Measurements from ENCODE around the gene MSI2. TPM values are rescaled to one million over a fixed set of nuclear protein-coding genes. Genes with fewer than 3 reads are reported as not detected.

Gene MSI2
- total RNA-seq, 1 donor from 2014 or later, result 67.9 TPM

DNA sequence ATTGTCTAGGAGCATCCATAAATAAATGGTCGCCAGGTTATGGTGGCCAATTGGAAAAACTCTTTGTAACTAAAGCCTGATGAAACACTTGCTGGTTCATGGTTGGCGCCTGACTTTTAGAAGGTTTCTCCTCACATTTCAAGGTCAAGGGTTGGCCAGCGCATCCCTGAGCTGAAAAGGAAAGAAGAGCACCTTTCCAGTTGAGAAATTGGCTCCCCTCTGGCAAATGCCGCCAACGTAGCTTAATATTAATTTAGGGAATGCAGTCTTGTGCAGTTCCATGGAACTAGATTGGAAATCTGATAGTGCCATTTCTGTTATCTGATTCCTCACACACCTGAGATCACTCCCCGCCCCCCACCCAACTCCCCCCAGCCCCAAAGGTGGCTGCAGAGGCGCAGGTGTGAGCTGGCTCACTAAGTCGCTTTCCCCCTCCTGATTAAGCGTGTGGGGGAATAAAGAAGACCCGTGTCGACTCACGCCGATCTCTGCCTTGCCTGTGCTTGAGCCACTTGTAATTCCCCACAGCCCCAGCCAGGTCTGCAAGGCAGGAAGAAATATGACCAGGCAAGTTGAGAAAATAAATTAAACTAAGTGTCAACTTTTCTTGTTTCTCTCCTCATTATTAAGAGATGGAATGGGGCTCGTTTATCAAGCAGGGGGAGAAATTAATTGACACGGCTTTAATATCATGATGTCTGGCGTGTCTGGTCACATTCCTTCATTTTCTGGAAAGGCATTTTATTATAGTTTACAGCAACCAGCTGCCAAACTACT, 331.1 kb downstream of the MSI2 start:
- Histone ChIP-seq H3K4me1 (ENCODE audit: insufficient read depth, low read length) (peaks cover 7% of the 10 kb centered on the region), H3K4me2 (ENCODE audit: low read length) (no peak overlapping the region), H3K79me2 (ENCODE audit: insufficient read depth, low read length) (no peaks in the 10 kb centered on the region), H3K27me3 (ENCODE audit: insufficient read depth, low read length) (no peaks in the 10 kb centered on the region), H4K20me1 (ENCODE audit: insufficient read depth, low read length) (peaks cover 21% of the 10 kb centered on the region), H3K9me3 (ENCODE audit: insufficient read depth, low read depth, low read length) (no peaks in the 10 kb centered on the region), H3K36me3 (ENCODE audit: insufficient read depth, low read length) (no peaks in the 10 kb centered on the region), H3K27ac (ENCODE audit: low read depth, low read length) (no peak overlapping the region), H3K4me3 (ENCODE audit: insufficient read depth, low read depth, low read length) (no peak overlapping the region), H3K9ac (ENCODE audit: low read length) (no peak overlapping the region), H2AFZ (ENCODE audit: low read depth, low read length) (no peak overlapping the region)
- no peak for DNase-seq (ENCODE audit: low read depth)
- Mint-ChIP-seq H3K4me1 (ENCODE audit: low read depth, unreplicated experiment) (peaks cover 7% of the 10 kb centered on the region), H3K9me3 (ENCODE audit: unreplicated experiment) (no peaks in the 10 kb centered on the region), H3K27me3 (ENCODE audit: low read depth, unreplicated experiment) (no peaks in the 10 kb centered on the region), H3K4me3 (ENCODE audit: unreplicated experiment) (no peak overlapping the region), H3K36me3 (ENCODE audit: low read depth, unreplicated experiment) (peaks cover 5% of the 10 kb centered on the region), H3K27ac (ENCODE audit: unreplicated experiment) (no peak overlapping the region)
- TF ChIP-seq, protein P1, sequence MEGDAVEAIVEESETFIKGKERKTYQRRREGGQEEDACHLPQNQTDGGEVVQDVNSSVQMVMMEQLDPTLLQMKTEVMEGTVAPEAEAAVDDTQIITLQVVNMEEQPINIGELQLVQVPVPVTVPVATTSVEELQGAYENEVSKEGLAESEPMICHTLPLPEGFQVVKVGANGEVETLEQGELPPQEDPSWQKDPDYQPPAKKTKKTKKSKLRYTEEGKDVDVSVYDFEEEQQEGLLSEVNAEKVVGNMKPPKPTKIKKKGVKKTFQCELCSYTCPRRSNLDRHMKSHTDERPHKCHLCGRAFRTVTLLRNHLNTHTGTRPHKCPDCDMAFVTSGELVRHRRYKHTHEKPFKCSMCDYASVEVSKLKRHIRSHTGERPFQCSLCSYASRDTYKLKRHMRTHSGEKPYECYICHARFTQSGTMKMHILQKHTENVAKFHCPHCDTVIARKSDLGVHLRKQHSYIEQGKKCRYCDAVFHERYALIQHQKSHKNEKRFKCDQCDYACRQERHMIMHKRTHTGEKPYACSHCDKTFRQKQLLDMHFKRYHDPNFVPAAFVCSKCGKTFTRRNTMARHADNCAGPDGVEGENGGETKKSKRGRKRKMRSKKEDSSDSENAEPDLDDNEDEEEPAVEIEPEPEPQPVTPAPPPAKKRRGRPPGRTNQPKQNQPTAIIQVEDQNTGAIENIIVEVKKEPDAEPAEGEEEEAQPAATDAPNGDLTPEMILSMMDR (IDR thresholded peaks at IDR 0.05; ENCODE audit: insufficient read depth, low read depth, low read length), result no peak
- no peak for TF ChIP-seq EZH2 (IDR thresholded peaks at IDR 0.05; ENCODE audit: insufficient read depth, low read length)
- FAIRE-seq, result no peak

DNA sequence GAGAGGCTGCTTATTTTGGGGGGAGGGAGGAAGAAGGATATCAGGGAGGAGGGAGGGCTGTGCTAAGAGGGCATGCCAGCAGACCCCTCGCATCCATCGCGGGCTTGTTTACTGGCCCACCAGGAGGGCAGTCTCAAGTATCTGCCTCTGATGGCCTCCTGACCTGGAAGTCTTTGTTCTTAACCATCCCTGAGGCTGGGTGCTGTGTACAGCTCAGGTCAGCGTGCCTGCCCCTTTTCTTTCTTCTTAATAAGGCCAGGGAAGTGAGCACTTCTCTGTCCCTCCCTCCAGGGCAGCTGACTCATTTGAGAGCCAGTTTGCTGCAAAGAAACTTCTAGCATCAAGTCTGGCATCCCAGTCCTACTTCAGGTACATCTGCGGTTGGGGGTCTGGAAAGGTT, 331.8 kb downstream of the MSI2 start:
- H3K79me2 ChIP-seq (ENCODE audit: insufficient read depth, low read length), result no peaks in the 10 kb centered on the region
- no peak for FAIRE-seq
- peaks cover 7% of the 10 kb centered on the region for H3K4me1 Mint-ChIP-seq (ENCODE audit: low read depth, unreplicated experiment)
- TF ChIP-seq EZH2 (IDR thresholded peaks at IDR 0.05; ENCODE audit: insufficient read depth, low read length), result no peak
- TF ChIP-seq, protein P1 (IDR thresholded peaks at IDR 0.05; ENCODE audit: insufficient read depth, low read depth, low read length), result no peak
- H3K27me3 ChIP-seq (ENCODE audit: insufficient read depth, low read length), result no peaks in the 10 kb centered on the region
- peaks cover 7% of the 10 kb centered on the region for H3K4me1 ChIP-seq (ENCODE audit: insufficient read depth, low read length)
- no peaks in the 10 kb centered on the region for H3K9me3 ChIP-seq (ENCODE audit: insufficient read depth, low read depth, low read length)
- H4K20me1 ChIP-seq (ENCODE audit: insufficient read depth, low read length), result peaks cover 25% of the 10 kb centered on the region
- H3K4me3 Mint-ChIP-seq (ENCODE audit: unreplicated experiment), result no peak overlapping the region
- H3K4me2 ChIP-seq (ENCODE audit: low read length), result no peak overlapping the region
- H2AFZ ChIP-seq (ENCODE audit: low read depth, low read length), result no peak overlapping the region
- no peaks in the 10 kb centered on the region for H3K9me3 Mint-ChIP-seq (ENCODE audit: unreplicated experiment)
- H3K27ac Mint-ChIP-seq (ENCODE audit: unreplicated experiment), result no peak overlapping the region
- no peaks in the 10 kb centered on the region for H3K27me3 Mint-ChIP-seq (ENCODE audit: low read depth, unreplicated experiment)
- H3K36me3 Mint-ChIP-seq (ENCODE audit: low read depth, unreplicated experiment), result peaks cover 2% of the 10 kb centered on the region
- no peaks in the 10 kb centered on the region for H3K36me3 ChIP-seq (ENCODE audit: insufficient read depth, low read length)
- no peak overlapping the region for H3K27ac ChIP-seq (ENCODE audit: low read depth, low read length)
- H3K4me3 ChIP-seq (ENCODE audit: insufficient read depth, low read depth, low read length), result no peak overlapping the region
- no peak for DNase-seq (ENCODE audit: low read depth)
- no peak overlapping the region for H3K9ac ChIP-seq (ENCODE audit: low read length)
